Measurements from ENCODE around the gene CELF2.

The CELF2 gene

GRCh38 chr10:11206676-11207559, 189.2 kb downstream of the CELF2 start:
- no peak for DNase-seq

- DNase-seq = no peak
These were observed 189.8 kb downstream of the CELF2 start for GRCh38 chr10:11207560-11207844.

GRCh38 chr10:11208243-11208642, 190.6 kb downstream of the CELF2 start:
- no peak for DNase-seq

- DNase-seq = no peak
These were observed 191.5 kb downstream of the CELF2 start for GRCh38 chr10:11208908-11209829.

GRCh38 chr10:11209830-11210181, 192.1 kb downstream of the CELF2 start:
- no peak for DNase-seq

GRCh38 chr10:11210211-11210922, 192.7 kb downstream of the CELF2 start:
- no peak for DNase-seq

GRCh38 chr10:11212288-11213085, 194.8 kb downstream of the CELF2 start:
- no peak for DNase-seq

GRCh38 chr10:11213137-11213536, 195.5 kb downstream of the CELF2 start:
- no peak for DNase-seq

- no peak for DNase-seq
These were observed 196.7 kb downstream of the CELF2 start for GRCh38 chr10:11214407-11214806.

- no peak for DNase-seq
These were observed 197.8 kb downstream of the CELF2 start for GRCh38 chr10:11215471-11215870.

GRCh38 chr10:11217521-11217920, 199.8 kb downstream of the CELF2 start:
- DNase-seq = no peak

- DNase-seq = no peak
These were observed 200.7 kb downstream of the CELF2 start for GRCh38 chr10:11218395-11218794.

- no peak for DNase-seq
These were observed 201.8 kb downstream of the CELF2 start for GRCh38 chr10:11219431-11219830.

- no peak for DNase-seq
These were observed 205.4 kb downstream of the CELF2 start for GRCh38 chr10:11223081-11223480.

- no peak for DNase-seq
These were observed 206.0 kb downstream of the CELF2 start for GRCh38 chr10:11223507-11224140.

GRCh38 chr10:11224321-11224720, 206.6 kb downstream of the CELF2 start:
- DNase-seq = no peak

- no peak for DNase-seq
These were observed 207.2 kb downstream of the CELF2 start for GRCh38 chr10:11224792-11225416.

GRCh38 chr10:11225935-11226334, 208.3 kb downstream of the CELF2 start:
- DNase-seq = peak in 1 of 2 experiments; percentile 12

- DNase-seq = no peak
These were observed 209.4 kb downstream of the CELF2 start for GRCh38 chr10:11227103-11227502.

GRCh38 chr10:11229893-11230292, 212.2 kb downstream of the CELF2 start:
- no peak for DNase-seq

- DNase-seq = no peak
These were observed 213.0 kb downstream of the CELF2 start for GRCh38 chr10:11230498-11231167.

All from NCI-H187 (cell line).